Adrenal gland (tissue), 12 donors: Measurements from ENCODE around the gene FNDC3B. TPM values are rescaled to one million over a fixed set of nuclear protein-coding genes. Genes with fewer than 3 reads are reported as not detected.

Source experiments
- DNase-seq, 7 donors: peaks; one replicate each; pipeline ENCODE4 v3.0.0-alpha.2; 2019 to 2020
- H3K27ac ChIP-seq, 5 donors: fragments of 200-600 bp; sonication (generic) in 4 of 5; 1 replicate in 3 of 5; 2 replicates in 2 of 5; pipeline versions ENCODE4 v1.5.1 to v1.8.0; 2016 to 2020; ENCODE audit warnings: mild to moderate bottlenecking in 1 of 5
- H3K27me3 ChIP-seq: fragments of 200-600 bp; 2 replicates; pipeline ENCODE4 v1.8.0; 2021
- H3K36me3 ChIP-seq, 2 donors: fragments of 200-600 bp; replicated peaks in 1 of 2; 1 replicate in 1 of 2; 2 replicates in 1 of 2; pipeline versions ENCODE4 v1.5.1 to v1.8.0; 2018 to 2022
- H3K4me1 ChIP-seq, 2 donors: fragments of 200-600 bp; replicated peaks in 1 of 2; 1 replicate in 1 of 2; 2 replicates in 1 of 2; pipeline versions ENCODE4 v1.5.1 to v1.8.0; 2018 to 2021
- H3K4me3 ChIP-seq, 4 donors: fragments of 200-600 bp; sonication (generic) in 3 of 4; one replicate each; pipeline ENCODE4 v1.5.1; 2016 to 2018
- H3K9me3 ChIP-seq, 3 donors: fragments of 200-600 bp; sonication (generic) in 1 of 3; replicated peaks in 1 of 3; 1 replicate in 2 of 3; 2 replicates in 1 of 3; pipeline versions ENCODE4 v1.5.1 to v1.8.0; 2016 to 2021
- POLR2A ChIP-seq, 2 donors: fragments of 450-650 bp; IDR thresholded peaks; one replicate each; pipeline ENCODE4 v1.6.1; 2017; ENCODE audit warnings: antibody characterized with exemption in 2 of 2, mild to moderate bottlenecking in 2 of 2, moderate library complexity in 1 of 2
- WGBS, 4 donors: extraction: QIAGEN DNeasy Blood & Tissue Kit in 2 of 4; methylation state at CpG; one replicate each; pipeline versions ENCODE4 v1.1.5 to v1.1.7; 2013 to 2017; 5-methylcytosine and 5-hydroxymethylcytosine counted together
- intact Hi-C, 2 donors: fragments of 100-400 bp; cut with DNase I; formaldehyde crosslinking; loops; one replicate each; pipeline versions ENCODE4 v1.14.1 to v1.15.0; 2022 to 2023
- polyA plus RNA-seq, 3 donors: library from polyadenylated mRNA; stranded (reverse); fragments of 200-250 nt in 2 of 3; fragments of 350-450 nt in 1 of 3; fragmentation: Illumina TruSeq in 1 of 3; extraction: RNeasy Lipid Tissue Mini Kit (QIAGEN cat#74804) in 1 of 3; gene quantifications; one replicate each; pipeline ENCODE4 v1.2.3, GENCODE V29; 2013 to 2014
- total RNA-seq, 9 donors: library from RNA; depleted of rRNA in 4 of 9; stranded (reverse); fragments of >200 nt in 4 of 9; fragments of 120-200 nt in 1 of 9; fragmentation: NEBNext Ultra II Directional in 1 of 9; extraction: Animal tissue kit (Norgen Biotek cat#: 25700) in 1 of 9; gene quantifications; one replicate each; pipeline versions ENCODE4 v1.1.0 to v1.2.4, GENCODE V29; 2013 to 2023
- TF ChIP-seq, protein P1 (sequence below), 6 experiments: fragments of 450-650 bp in 4 of 6; fragments of 200-600 bp in 2 of 6; sonication (generic) in 1 of 6; IDR thresholded peaks; 1 replicate in 5 of 6; 2 replicates in 1 of 6; pipeline versions ENCODE4 v1.5.1 to v1.8.0; 2016 to 2021; ENCODE audit warnings: antibody characterized with exemption in 6 of 6, mild to moderate bottlenecking in 2 of 6, moderate library complexity in 1 of 6
- donor health status: healthy with polysubstance abuse.
- donor health status: Bipolar disorder and iron deficiency.
- donor health status: DM: yes; HTN: yes; CAD: no.
- donor health status: DM: no; HTN: no; CAD: no.
- donor health status: DM: no; HTN: no; CAD: no.
- donor health status: DM: yes; HTN: yes; CAD: no.

The FNDC3B gene
- total and polyA plus RNA-seq, 12 donors, result 9.9 to 228 (median 105) TPM

DNA sequence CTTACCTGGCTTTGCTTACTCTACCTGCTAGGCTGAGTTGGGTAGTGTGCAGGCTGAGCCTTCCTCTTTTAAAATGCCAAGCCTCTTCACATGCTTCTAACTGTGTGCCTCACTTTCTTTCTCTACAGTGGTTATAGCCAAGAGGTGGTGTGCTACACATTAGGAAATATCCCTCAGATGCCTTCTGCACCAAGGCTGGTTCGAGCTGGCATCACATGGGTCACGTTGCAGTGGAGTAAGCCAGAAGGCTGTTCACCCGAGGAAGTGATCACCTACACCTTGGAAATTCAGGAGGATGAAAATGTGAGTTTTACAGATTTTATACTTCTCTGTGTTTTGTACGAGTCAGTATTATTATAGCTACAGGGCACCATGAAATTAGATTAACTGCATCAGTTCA, 291.0 kb downstream of the FNDC3B start:
- no peak for DNase-seq
- peaks cover 0 to 10% of the 10 kb centered on the region in 2 donors for H3K4me1 ChIP-seq
- no peak overlapping the region for H3K27ac ChIP-seq
- no peaks in the 10 kb centered on the region for H3K9me3 ChIP-seq
- no peak for TF ChIP-seq POLR2A (IDR thresholded peaks at IDR 0.05)
- TF ChIP-seq, protein P1, sequence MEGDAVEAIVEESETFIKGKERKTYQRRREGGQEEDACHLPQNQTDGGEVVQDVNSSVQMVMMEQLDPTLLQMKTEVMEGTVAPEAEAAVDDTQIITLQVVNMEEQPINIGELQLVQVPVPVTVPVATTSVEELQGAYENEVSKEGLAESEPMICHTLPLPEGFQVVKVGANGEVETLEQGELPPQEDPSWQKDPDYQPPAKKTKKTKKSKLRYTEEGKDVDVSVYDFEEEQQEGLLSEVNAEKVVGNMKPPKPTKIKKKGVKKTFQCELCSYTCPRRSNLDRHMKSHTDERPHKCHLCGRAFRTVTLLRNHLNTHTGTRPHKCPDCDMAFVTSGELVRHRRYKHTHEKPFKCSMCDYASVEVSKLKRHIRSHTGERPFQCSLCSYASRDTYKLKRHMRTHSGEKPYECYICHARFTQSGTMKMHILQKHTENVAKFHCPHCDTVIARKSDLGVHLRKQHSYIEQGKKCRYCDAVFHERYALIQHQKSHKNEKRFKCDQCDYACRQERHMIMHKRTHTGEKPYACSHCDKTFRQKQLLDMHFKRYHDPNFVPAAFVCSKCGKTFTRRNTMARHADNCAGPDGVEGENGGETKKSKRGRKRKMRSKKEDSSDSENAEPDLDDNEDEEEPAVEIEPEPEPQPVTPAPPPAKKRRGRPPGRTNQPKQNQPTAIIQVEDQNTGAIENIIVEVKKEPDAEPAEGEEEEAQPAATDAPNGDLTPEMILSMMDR (IDR thresholded peaks at IDR 0.05), result no peak
- H3K4me3 ChIP-seq, result no peak overlapping the region
- peaks cover 0 to 54% of the 10 kb centered on the region in 2 donors for H3K36me3 ChIP-seq
- intact Hi-C loops, result loop anchor here in 1 of 2 donors (10.0 kb wide), 1 partner anchor 296 kb away; the partner anchor contains the start of gene FNDC3B
- 82 to 98% (median 88%) methylated on average over 4 of the region's 4 CpGs for WGBS, 4 donors
- no peaks in the 10 kb centered on the region for H3K27me3 ChIP-seq

- 42 to 48% (median 44%) methylated on average over 2 of the region's 2 CpGs for WGBS, 4 donors
- Histone ChIP-seq H3K27me3 (no peaks in the 10 kb centered on the region), H3K4me3 (no peak overlapping the region), H3K4me1 (peaks cover 0 to 10% of the 10 kb centered on the region in 2 donors), H3K36me3 (peaks cover 0 to 71% of the 10 kb centered on the region in 2 donors), H3K27ac (peak overlapping the region in 3 of 5 donors; percentile 17 to 56 (median 29)), H3K9me3 (no peaks in the 10 kb centered on the region)
- intact Hi-C loops, result loop anchor here in 1 of 2 donors (10.0 kb wide), 1 partner anchor 298 kb away; the partner anchor contains the start of gene FNDC3B
- peak; percentile 57 to 86 (median 69) for DNase-seq
- TF ChIP-seq, protein P1 (IDR thresholded peaks at IDR 0.05), result peak; percentile 83 to 90 (median 84)
- TF ChIP-seq POLR2A (IDR thresholded peaks at IDR 0.05), result no peak
These were observed 293.1 kb downstream of the FNDC3B start for GRCh38 chr3:172332256-172333041.

DNA sequence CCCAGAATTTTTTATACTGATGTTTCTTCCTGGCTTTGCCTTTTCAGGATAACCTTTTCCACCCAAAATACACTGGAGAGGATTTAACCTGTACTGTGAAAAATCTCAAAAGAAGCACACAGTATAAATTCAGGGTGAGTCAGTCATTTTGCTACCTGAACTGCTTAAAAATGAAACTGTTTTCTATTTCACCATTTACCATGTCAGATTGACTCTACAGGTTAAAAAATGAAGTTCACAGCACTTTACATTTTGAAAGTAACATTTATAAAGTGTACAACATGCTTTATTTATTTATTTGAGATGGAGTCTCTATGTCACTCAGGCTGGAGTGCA, 293.6 kb downstream of the FNDC3B start:
- Histone ChIP-seq H3K9me3 (no peaks in the 10 kb centered on the region), H3K36me3 (peaks cover 0 to 74% of the 10 kb centered on the region in 2 donors), H3K4me1 (peaks cover 0 to 10% of the 10 kb centered on the region in 2 donors), H3K27me3 (no peaks in the 10 kb centered on the region), H3K27ac (peak overlapping the region in 2 of 5 donors; percentile 13 to 15), H3K4me3 (no peak overlapping the region)
- DNase-seq, result no peak
- TF ChIP-seq, protein P1 (IDR thresholded peaks at IDR 0.05), result no peak
- no peak for TF ChIP-seq POLR2A (IDR thresholded peaks at IDR 0.05)
- intact Hi-C loops, result loop anchor here in 1 of 2 donors (10.0 kb wide), 1 partner anchor 298 kb away; the partner anchor contains the start of gene FNDC3B

GRCh38 chr3:172333692-172334457, 294.5 kb downstream of the FNDC3B start:
- peaks cover 0 to 77% of the 10 kb centered on the region in 2 donors for H3K36me3 ChIP-seq
- intact Hi-C loops, result loop anchor here in 1 of 2 donors (10.0 kb wide), 1 partner anchor 299 kb away; the partner anchor contains the start of gene FNDC3B
- peaks cover 0 to 10% of the 10 kb centered on the region in 2 donors for H3K4me1 ChIP-seq
- no peak overlapping the region for H3K4me3 ChIP-seq
- no peak overlapping the region for H3K27ac ChIP-seq
- WGBS, 4 donors, result 86 to 91% (median 89%) methylated on average over 7 of the region's 7 CpGs
- TF ChIP-seq, protein P1 (IDR thresholded peaks at IDR 0.05), result no peak
- TF ChIP-seq POLR2A (IDR thresholded peaks at IDR 0.05), result no peak
- H3K27me3 ChIP-seq, result no peaks in the 10 kb centered on the region
- no peak for DNase-seq
- no peaks in the 10 kb centered on the region for H3K9me3 ChIP-seq
